ENCODE data around the gene TYRP1.

Gene TYRP1

GRCh38 chr9:12657998-12658397, 35.2 kb upstream of the TYRP1 start:
- Histone ChIP-seq H3F3A (ENCODE audit: insufficient read depth, low read length) (no peaks in the 10 kb centered on the region), H3K36me3 (replicated peaks; ENCODE audit: insufficient read depth, low read length) (no peaks in the 10 kb centered on the region), H3K9me3 (replicated peaks; ENCODE audit: insufficient read depth, low read length) (no peaks in the 10 kb centered on the region), H3K9me2 (replicated peaks; ENCODE audit: insufficient read depth, low read length) (no peaks in the 10 kb centered on the region), H3K4me1 (ENCODE audit: low read length) (no peaks in the 10 kb centered on the region), H3K79me2 (ENCODE audit: low read length) (no peaks in the 10 kb centered on the region), H2AFZ (ENCODE audit: low read length) (no peak overlapping the region), H3K4me3 (ENCODE audit: low read length) (no peak overlapping the region), H3K9ac (ENCODE audit: low read length) (no peak overlapping the region), H3K4me2 (ENCODE audit: low read depth, low read length) (no peak overlapping the region), H4K20me1 (ENCODE audit: insufficient read depth, low read length) (no peaks in the 10 kb centered on the region), H3K27me3 (replicated peaks; ENCODE audit: insufficient read depth, low read length) (no peaks in the 10 kb centered on the region), H3K27ac (ENCODE audit: low read length) (no peak overlapping the region)
- DNase-seq: no peak
- TF ChIP-seq CTCF (IDR thresholded peaks at IDR 0.05; ENCODE audit: low read length) (no peak), EZH2phosphoT487 (IDR thresholded peaks at IDR 0.05; ENCODE audit: low read length) (no peak), EZH2 (optimal IDR thresholded peaks at IDR 0.05; ENCODE audit: low read depth, low read length) (no peak)

DNA sequence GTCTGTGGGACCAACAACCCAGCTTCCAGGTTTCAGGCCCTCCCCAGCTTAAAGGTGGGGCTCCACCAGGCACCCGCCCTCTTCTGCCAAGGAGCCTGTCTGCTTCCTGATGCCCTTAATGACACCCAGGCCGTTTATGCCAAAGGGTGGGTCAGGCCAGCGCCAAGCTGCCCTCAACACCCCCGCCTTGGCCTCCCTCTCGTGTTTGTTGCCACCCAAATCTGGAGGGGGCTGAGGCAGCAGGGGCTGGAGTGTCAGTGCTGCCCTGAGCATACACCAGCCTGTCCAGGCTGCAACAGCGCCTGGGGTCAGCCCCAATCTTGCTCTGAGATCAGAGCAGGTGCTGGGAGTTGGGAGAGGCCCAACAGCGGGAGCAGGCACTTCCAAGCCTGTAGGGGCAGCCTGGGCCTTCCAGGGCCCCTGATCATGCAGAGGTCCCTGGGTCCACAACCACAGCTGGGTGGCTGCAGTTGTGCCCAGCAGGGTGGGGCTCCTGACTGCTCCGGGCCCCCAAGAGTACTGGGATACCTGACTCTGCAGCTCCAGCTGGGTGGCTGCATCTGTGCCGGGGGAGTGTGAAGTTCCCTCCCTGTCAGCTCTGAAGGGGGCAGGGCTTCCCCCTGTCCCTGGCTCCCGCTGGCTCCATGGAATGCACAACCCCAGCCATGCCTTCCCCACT, 34.5 kb upstream of the TYRP1 start:
- no peaks in the 10 kb centered on the region for H4K20me1 ChIP-seq (ENCODE audit: insufficient read depth, low read length)
- H3K27me3 ChIP-seq (replicated peaks; ENCODE audit: insufficient read depth, low read length): no peaks in the 10 kb centered on the region
- H3K9me2 ChIP-seq (replicated peaks; ENCODE audit: insufficient read depth, low read length): no peaks in the 10 kb centered on the region
- no peak overlapping the region for H3K4me3 ChIP-seq (ENCODE audit: low read length)
- no peaks in the 10 kb centered on the region for H3K9me3 ChIP-seq (replicated peaks; ENCODE audit: insufficient read depth, low read length)
- no peak overlapping the region for H3K9ac ChIP-seq (ENCODE audit: low read length)
- no peaks in the 10 kb centered on the region for H3K79me2 ChIP-seq (ENCODE audit: low read length)
- H2AFZ ChIP-seq (ENCODE audit: low read length): no peak overlapping the region
- no peak overlapping the region for H3K4me2 ChIP-seq (ENCODE audit: low read depth, low read length)
- no peak for DNase-seq
- H3F3A ChIP-seq (ENCODE audit: insufficient read depth, low read length): no peaks in the 10 kb centered on the region
- H3K27ac ChIP-seq (ENCODE audit: low read length): no peak overlapping the region
- TF ChIP-seq EZH2 (optimal IDR thresholded peaks at IDR 0.05; ENCODE audit: low read depth, low read length) (no peak), CTCF (IDR thresholded peaks at IDR 0.05; ENCODE audit: low read length) (no peak), EZH2phosphoT487 (IDR thresholded peaks at IDR 0.05; ENCODE audit: low read length) (no peak)
- no peaks in the 10 kb centered on the region for H3K4me1 ChIP-seq (ENCODE audit: low read length)
- no peaks in the 10 kb centered on the region for H3K36me3 ChIP-seq (replicated peaks; ENCODE audit: insufficient read depth, low read length)

DNA sequence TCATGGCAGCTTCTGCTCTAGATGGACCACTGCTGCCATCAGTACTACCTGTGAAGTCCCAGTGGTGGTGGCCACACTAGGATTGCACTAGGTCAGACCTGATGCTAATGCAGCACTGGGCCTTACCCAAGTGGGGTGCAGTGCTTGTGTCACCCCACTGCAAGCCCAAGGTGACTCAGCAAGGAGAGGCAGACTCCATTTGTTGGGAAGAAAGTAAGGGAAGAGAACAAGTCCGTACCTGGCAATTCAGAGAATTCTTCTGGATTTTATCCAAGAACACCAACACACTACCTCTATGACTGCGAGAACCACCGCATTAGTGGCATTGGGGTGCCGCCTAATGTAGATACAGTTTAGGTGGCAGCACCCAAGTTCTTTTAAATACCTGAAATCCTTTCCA, 34.0 kb upstream of the TYRP1 start:
- H3K9ac ChIP-seq (ENCODE audit: low read length): no peak overlapping the region
- H3K27me3 ChIP-seq (replicated peaks; ENCODE audit: insufficient read depth, low read length): no peaks in the 10 kb centered on the region
- no peaks in the 10 kb centered on the region for H3K36me3 ChIP-seq (replicated peaks; ENCODE audit: insufficient read depth, low read length)
- no peaks in the 10 kb centered on the region for H3K9me3 ChIP-seq (replicated peaks; ENCODE audit: insufficient read depth, low read length)
- no peak overlapping the region for H2AFZ ChIP-seq (ENCODE audit: low read length)
- TF ChIP-seq CTCF (IDR thresholded peaks at IDR 0.05; ENCODE audit: low read length) (no peak), EZH2phosphoT487 (IDR thresholded peaks at IDR 0.05; ENCODE audit: low read length) (no peak), EZH2 (optimal IDR thresholded peaks at IDR 0.05; ENCODE audit: low read depth, low read length) (no peak)
- no peak overlapping the region for H3K4me3 ChIP-seq (ENCODE audit: low read length)
- no peaks in the 10 kb centered on the region for H4K20me1 ChIP-seq (ENCODE audit: insufficient read depth, low read length)
- no peak overlapping the region for H3K4me2 ChIP-seq (ENCODE audit: low read depth, low read length)
- H3K79me2 ChIP-seq (ENCODE audit: low read length): no peaks in the 10 kb centered on the region
- H3F3A ChIP-seq (ENCODE audit: insufficient read depth, low read length): no peaks in the 10 kb centered on the region
- H3K9me2 ChIP-seq (replicated peaks; ENCODE audit: insufficient read depth, low read length): no peaks in the 10 kb centered on the region
- no peaks in the 10 kb centered on the region for H3K4me1 ChIP-seq (ENCODE audit: low read length)
- no peak for DNase-seq
- H3K27ac ChIP-seq (ENCODE audit: low read length): no peak overlapping the region

Measured in MM.1S (cell line).